Endodermal cell (in vitro differentiated cells): ENCODE data around the gene LRPAP1. TPM values are rescaled to one million over a fixed set of nuclear protein-coding genes. Genes with fewer than 3 reads are reported as not detected.

Experiments used
- DNase-seq: peaks from one replicate; pipeline ENCODE4 v3.0.0-alpha.2; 2017
- H3K27ac ChIP-seq: 2 replicates; pipeline ENCODE4 v1.5.1; 2013; ENCODE audit warnings: mild to moderate bottlenecking, low read depth, low read length, moderate library complexity
- H3K27me3 ChIP-seq: 2 replicates; pipeline ENCODE4 v1.6.1; 2013; ENCODE audit warnings: mild to moderate bottlenecking, low read length, moderate library complexity; ENCODE audit not compliant: insufficient read depth, control insufficient read depth, poor library complexity, severe bottlenecking
- H3K36me3 ChIP-seq: 2 replicates; pipeline ENCODE4 v1.7.0; 2013; ENCODE audit warnings: mild to moderate bottlenecking, low read length, moderate library complexity; ENCODE audit not compliant: control insufficient read depth, insufficient read depth
- H3K4me1 ChIP-seq: one replicate; pipeline ENCODE4 v1.7.0; 2013; ENCODE audit warnings: low read length; ENCODE audit not compliant: control insufficient read depth, insufficient read depth
- H3K4me3 ChIP-seq: 2 replicates; pipeline ENCODE4 v1.5.1; 2013; ENCODE audit warnings: mild to moderate bottlenecking, low read length, moderate library complexity
- H3K9ac ChIP-seq: 2 replicates; pipeline ENCODE4 v1.6.1; 2013; ENCODE audit warnings: mild to moderate bottlenecking, low read length, moderate library complexity; ENCODE audit not compliant: poor library complexity, severe bottlenecking; ENCODE audit errors: extremely low read depth
- H3K9me3 ChIP-seq: 2 replicates; pipeline ENCODE4 v1.6.1; 2013; ENCODE audit warnings: mild to moderate bottlenecking, low read length, moderate library complexity; ENCODE audit not compliant: control insufficient read depth
- H3K27ac Mint-ChIP-seq: 2 replicates; pipeline ENCODE4 v1.8.0; 2020; ENCODE audit warnings: mixed read lengths
- H3K27me3 Mint-ChIP-seq: 2 replicates; pipeline ENCODE4 v1.8.0; 2021; ENCODE audit warnings: mild to moderate bottlenecking, mixed read lengths; ENCODE audit not compliant: insufficient read depth
- H3K36me3 Mint-ChIP-seq: 2 replicates; pipeline ENCODE4 v1.8.0; 2020; ENCODE audit warnings: low read depth, mixed read lengths
- H3K4me1 Mint-ChIP-seq: 2 replicates; pipeline ENCODE4 v1.8.0; 2020; ENCODE audit warnings: mixed read lengths
- H3K4me3 Mint-ChIP-seq: 2 replicates; pipeline ENCODE4 v1.8.0; 2020; ENCODE audit warnings: mild to moderate bottlenecking, moderate library complexity, mixed read lengths
- H3K9me3 Mint-ChIP-seq: 2 replicates; pipeline ENCODE4 v1.8.0; 2020; ENCODE audit warnings: mild to moderate bottlenecking, mixed read lengths
- WGBS, 2 experiments: methylation state at CpG; one replicate each; pipeline versions ENCODE4 v1.1.5 to v1.1.7; 2013; ENCODE audit warnings: missing lambda C conversion rate in 2 of 2, mixed read lengths in 1 of 2; ENCODE audit not compliant: insufficient coverage in 1 of 2, insufficient read length in 1 of 2; 5-methylcytosine and 5-hydroxymethylcytosine counted together
- total RNA-seq, 2 donors: library from RNA; stranded (reverse); fragmentation: NEBNext Ultra II Directional in 1 of 2; extraction: Animal tissue kit (Norgen Biotek cat#: 25700) in 1 of 2; gene quantifications; 2 replicates in 1 of 2; 3 replicates in 1 of 2; pipeline ENCODE4 v1.2.1, GENCODE V29; 2021
- TF ChIP-seq, protein P1 (sequence below): fragments of 200-600 bp; sonication (generic); conservative IDR thresholded peaks from 2 replicates; pipeline ENCODE4 v1.5.0; 2021; ENCODE audit warnings: antibody characterized with exemption, mild to moderate bottlenecking

LRPAP1 gene
- total RNA-seq, 2 donors from 2014 or later = 111 to 129 TPM

DNA sequence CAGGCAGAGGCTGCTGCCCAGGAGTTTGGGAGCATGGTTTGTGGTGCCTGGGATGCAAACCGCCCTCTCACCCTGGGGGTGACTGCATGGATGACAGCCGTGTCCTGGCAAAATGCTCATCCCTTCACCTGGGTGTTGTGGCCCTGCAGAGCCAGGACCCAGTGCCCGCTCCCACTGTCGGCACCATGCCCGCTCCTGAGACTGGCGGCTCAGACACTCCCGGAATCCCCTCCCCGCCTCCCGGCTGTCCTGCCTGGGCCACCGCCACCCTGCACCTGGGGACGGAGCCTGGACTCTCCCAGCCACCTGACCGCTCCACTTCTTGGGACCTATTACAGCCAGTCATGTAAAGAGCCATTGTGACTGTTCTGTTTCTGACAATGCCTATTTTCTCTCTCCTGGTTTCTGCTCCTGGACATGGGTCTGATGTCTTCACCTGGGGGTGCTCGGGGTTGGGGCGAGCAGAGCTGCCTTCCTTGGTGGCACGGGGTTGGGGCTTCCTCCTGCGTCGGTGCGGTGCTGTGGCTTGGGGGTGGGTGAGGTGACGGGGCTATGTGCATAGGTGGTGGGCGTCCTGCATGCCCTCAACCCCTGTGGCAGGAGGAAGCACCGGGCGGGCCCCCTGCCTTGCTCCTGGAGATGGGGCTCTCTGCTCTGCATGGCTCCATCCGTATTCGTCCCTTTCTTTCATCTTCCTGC lies 30.9 kb downstream of the LRPAP1 start:
- Histone ChIP-seq H3K4me1 (no peaks in the 10 kb centered on the region), H3K4me3 (no peak overlapping the region), H3K9me3 (no peaks in the 10 kb centered on the region), H3K36me3 (peaks cover 19% of the 10 kb centered on the region), H3K9ac (no peak overlapping the region), H3K27ac (no peak overlapping the region), H3K27me3 (no peaks in the 10 kb centered on the region)
- peaks cover 15% of the 10 kb centered on the region for H3K27me3 Mint-ChIP-seq
- DNase-seq = no peak
- 90 to 98% methylated on average over 11 to 24 of the region's 24 CpGs for WGBS, 2 experiments
- no peaks in the 10 kb centered on the region for H3K9me3 Mint-ChIP-seq
- no peak overlapping the region for H3K4me3 Mint-ChIP-seq
- H3K27ac Mint-ChIP-seq = no peak overlapping the region
- no peaks in the 10 kb centered on the region for H3K4me1 Mint-ChIP-seq
- peaks cover 18% of the 10 kb centered on the region for H3K36me3 Mint-ChIP-seq
- TF ChIP-seq, protein P1, sequence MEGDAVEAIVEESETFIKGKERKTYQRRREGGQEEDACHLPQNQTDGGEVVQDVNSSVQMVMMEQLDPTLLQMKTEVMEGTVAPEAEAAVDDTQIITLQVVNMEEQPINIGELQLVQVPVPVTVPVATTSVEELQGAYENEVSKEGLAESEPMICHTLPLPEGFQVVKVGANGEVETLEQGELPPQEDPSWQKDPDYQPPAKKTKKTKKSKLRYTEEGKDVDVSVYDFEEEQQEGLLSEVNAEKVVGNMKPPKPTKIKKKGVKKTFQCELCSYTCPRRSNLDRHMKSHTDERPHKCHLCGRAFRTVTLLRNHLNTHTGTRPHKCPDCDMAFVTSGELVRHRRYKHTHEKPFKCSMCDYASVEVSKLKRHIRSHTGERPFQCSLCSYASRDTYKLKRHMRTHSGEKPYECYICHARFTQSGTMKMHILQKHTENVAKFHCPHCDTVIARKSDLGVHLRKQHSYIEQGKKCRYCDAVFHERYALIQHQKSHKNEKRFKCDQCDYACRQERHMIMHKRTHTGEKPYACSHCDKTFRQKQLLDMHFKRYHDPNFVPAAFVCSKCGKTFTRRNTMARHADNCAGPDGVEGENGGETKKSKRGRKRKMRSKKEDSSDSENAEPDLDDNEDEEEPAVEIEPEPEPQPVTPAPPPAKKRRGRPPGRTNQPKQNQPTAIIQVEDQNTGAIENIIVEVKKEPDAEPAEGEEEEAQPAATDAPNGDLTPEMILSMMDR = no peak

GRCh38 chr4:3500634-3501101 lies 31.6 kb downstream of the LRPAP1 start:
- H3K27me3 ChIP-seq = no peaks in the 10 kb centered on the region
- H3K4me1 ChIP-seq = no peaks in the 10 kb centered on the region
- peaks cover 14% of the 10 kb centered on the region for H3K36me3 ChIP-seq
- no peak overlapping the region for H3K27ac ChIP-seq
- no peak overlapping the region for H3K4me3 ChIP-seq
- Mint-ChIP-seq H3K4me3 (no peak overlapping the region), H3K27ac (no peak overlapping the region), H3K27me3 (peaks cover 21% of the 10 kb centered on the region), H3K4me1 (no peaks in the 10 kb centered on the region), H3K9me3 (no peaks in the 10 kb centered on the region), H3K36me3 (peaks cover 17% of the 10 kb centered on the region)
- WGBS, 2 experiments = 93 to 97% methylated on average over 25 to 29 of the region's 29 CpGs
- no peak overlapping the region for H3K9ac ChIP-seq
- H3K9me3 ChIP-seq = no peaks in the 10 kb centered on the region
- DNase-seq = no peak
- TF ChIP-seq, protein P1 = no peak

DNA sequence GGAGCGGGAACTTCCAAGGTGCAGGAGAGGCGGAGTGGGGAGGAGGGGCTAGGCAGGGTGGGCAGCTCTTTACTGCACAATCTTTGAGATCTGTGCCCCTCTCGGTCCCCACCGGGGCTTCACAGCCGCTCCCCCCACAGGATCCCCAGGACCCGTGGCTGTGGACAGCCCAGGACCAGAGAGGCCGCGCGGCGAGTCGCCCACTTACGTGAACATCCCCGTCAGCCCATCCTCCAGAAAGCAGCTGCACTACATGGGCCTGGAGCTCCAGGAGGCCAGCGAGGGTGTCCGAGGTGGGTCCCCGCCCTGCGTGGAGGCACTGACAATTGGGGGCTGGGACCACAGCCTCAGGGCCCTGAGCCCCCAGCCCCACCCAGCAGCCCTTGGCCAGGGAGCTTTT lies 32.1 kb downstream of the LRPAP1 start:
- Histone ChIP-seq H3K4me3 (no peak overlapping the region), H3K27ac (no peak overlapping the region), H3K9ac (no peak overlapping the region), H3K4me1 (no peaks in the 10 kb centered on the region), H3K9me3 (no peaks in the 10 kb centered on the region), H3K36me3 (peaks cover 8% of the 10 kb centered on the region), H3K27me3 (no peaks in the 10 kb centered on the region)
- TF ChIP-seq, protein P1 = no peak
- Mint-ChIP-seq H3K27ac (no peak overlapping the region), H3K36me3 (peaks cover 14% of the 10 kb centered on the region), H3K9me3 (no peaks in the 10 kb centered on the region), H3K4me1 (no peaks in the 10 kb centered on the region), H3K4me3 (no peak overlapping the region), H3K27me3 (peaks cover 24% of the 10 kb centered on the region)
- no peak for DNase-seq
- WGBS, 2 experiments = 96% methylated on average over 12 to 17 of the region's 17 CpGs
